Stimulated activated CD4-positive, alpha-beta T cell treated with anti-CD3 and anti-CD28 coated beads, Interleukin-1b, Interleukin-23, amount 100 ng/mL, for 24 hours (primary cell): ENCODE data around the gene PCOLCE2.

Source experiments
- DNase-seq, 4 experiments: peaks; one replicate each; pipeline ENCODE4 v3.0.0-alpha.2; 2020; ENCODE audit warnings: low read depth in 4 of 4, low spot score in 1 of 4

Gene PCOLCE2

GRCh38 chr3:142817356-142817755 lies 71.5 kb downstream of the PCOLCE2 start:
- DNase-seq = no peak

GRCh38 chr3:142815803-142816202 lies 73.1 kb downstream of the PCOLCE2 start:
- DNase-seq = no peak

- DNase-seq = no peak
Measured at GRCh38 chr3:142809259-142809658, 79.6 kb downstream of the PCOLCE2 start.

GRCh38 chr3:142808103-142808917 lies 80.6 kb downstream of the PCOLCE2 start:
- no peak for DNase-seq

GRCh38 chr3:142802891-142803290 lies 86.0 kb downstream of the PCOLCE2 start:
- no peak for DNase-seq

- no peak for DNase-seq
Measured at GRCh38 chr3:142801746-142802145, 87.1 kb downstream of the PCOLCE2 start.

GRCh38 chr3:142796823-142797222 lies 92.1 kb downstream of the PCOLCE2 start:
- no peak for DNase-seq

GRCh38 chr3:142795332-142795731 lies 93.6 kb downstream of the PCOLCE2 start:
- DNase-seq = no peak

GRCh38 chr3:142794508-142794907 lies 94.4 kb downstream of the PCOLCE2 start:
- DNase-seq = no peak

GRCh38 chr3:142787719-142788118 lies 101.2 kb downstream of the PCOLCE2 start:
- no peak for DNase-seq

- no peak for DNase-seq
Measured at GRCh38 chr3:142785996-142786395, 102.9 kb downstream of the PCOLCE2 start.

GRCh38 chr3:142784228-142784627 lies 104.7 kb downstream of the PCOLCE2 start:
- no peak for DNase-seq

- DNase-seq = no peak
Measured at GRCh38 chr3:142782616-142783015, 106.3 kb downstream of the PCOLCE2 start.

- no peak for DNase-seq
Measured at GRCh38 chr3:142779591-142779990, 109.3 kb downstream of the PCOLCE2 start.

GRCh38 chr3:142778541-142778940 lies 110.3 kb downstream of the PCOLCE2 start:
- no peak for DNase-seq

GRCh38 chr3:142777927-142778326 lies 111.0 kb downstream of the PCOLCE2 start:
- DNase-seq = no peak

GRCh38 chr3:142768338-142768737 lies 120.5 kb downstream of the PCOLCE2 start:
- DNase-seq = no peak
